NB4 (cell line): ENCODE measurements around the gene PLEKHF1.
A peak's percentile ranks its signal among the peaks of the same experiment; 100 is the strongest.

Experiments used
- DNase-seq: peaks from one replicate; pipeline ENCODE4 v3.0.0; 2010; ENCODE audit warnings: low read depth
- H3K4me3 ChIP-seq: one replicate; pipeline ENCODE4 v1.5.1; 2011; ENCODE audit warnings: mild to moderate bottlenecking, low read depth, low read length, moderate library complexity
- MAX ChIP-seq: IDR thresholded peaks from 2 replicates; pipeline ENCODE4 v1.6.1; 2011; ENCODE audit warnings: low read depth, low read length
- MYC ChIP-seq: IDR thresholded peaks from 2 replicates; pipeline ENCODE4 v1.6.1; 2011; ENCODE audit warnings: low read depth, low read length
- POLR2A ChIP-seq: IDR thresholded peaks from 2 replicates; pipeline ENCODE4 v1.6.1; 2011; ENCODE audit warnings: mild to moderate bottlenecking; ENCODE audit not compliant: insufficient read length; ENCODE audit errors: extremely low read depth
- TF ChIP-seq, protein P1 (sequence below): IDR thresholded peaks from one replicate; pipeline ENCODE4 v1.5.1; 2012; ENCODE audit warnings: low read depth, low read length

The PLEKHF1 gene

DNA sequence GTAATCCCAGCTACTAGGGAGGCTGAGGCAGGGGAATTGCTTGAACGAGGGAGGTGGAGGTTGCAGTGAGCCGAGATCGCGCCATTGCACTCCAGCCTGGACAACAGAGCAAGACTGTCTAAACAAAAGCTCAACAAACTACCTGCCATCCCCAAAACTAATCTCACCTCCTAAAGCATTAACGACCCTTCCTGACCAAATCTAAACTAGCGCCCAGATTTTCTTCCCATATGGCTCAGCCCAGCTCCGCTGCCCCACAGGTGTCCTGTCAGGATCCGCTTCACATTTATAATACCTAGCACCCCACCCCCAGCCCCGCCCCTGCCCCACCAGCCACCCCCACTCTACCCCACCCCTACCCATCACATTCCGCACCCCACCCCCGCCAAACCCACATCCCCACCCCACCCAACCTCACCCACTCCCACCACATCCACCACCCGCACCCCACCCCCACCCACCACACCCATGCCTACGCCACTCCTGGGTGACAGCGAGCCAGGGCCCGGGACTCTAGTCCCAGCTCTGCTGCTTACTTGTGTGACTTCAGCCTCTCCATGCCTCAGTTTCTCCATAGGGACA is 49.2 kb downstream of the PLEKHF1 start:
- TF ChIP-seq, protein P1, sequence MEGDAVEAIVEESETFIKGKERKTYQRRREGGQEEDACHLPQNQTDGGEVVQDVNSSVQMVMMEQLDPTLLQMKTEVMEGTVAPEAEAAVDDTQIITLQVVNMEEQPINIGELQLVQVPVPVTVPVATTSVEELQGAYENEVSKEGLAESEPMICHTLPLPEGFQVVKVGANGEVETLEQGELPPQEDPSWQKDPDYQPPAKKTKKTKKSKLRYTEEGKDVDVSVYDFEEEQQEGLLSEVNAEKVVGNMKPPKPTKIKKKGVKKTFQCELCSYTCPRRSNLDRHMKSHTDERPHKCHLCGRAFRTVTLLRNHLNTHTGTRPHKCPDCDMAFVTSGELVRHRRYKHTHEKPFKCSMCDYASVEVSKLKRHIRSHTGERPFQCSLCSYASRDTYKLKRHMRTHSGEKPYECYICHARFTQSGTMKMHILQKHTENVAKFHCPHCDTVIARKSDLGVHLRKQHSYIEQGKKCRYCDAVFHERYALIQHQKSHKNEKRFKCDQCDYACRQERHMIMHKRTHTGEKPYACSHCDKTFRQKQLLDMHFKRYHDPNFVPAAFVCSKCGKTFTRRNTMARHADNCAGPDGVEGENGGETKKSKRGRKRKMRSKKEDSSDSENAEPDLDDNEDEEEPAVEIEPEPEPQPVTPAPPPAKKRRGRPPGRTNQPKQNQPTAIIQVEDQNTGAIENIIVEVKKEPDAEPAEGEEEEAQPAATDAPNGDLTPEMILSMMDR: no peak
- no peak for TF ChIP-seq MYC
- no peak for TF ChIP-seq POLR2A
- no peak for TF ChIP-seq MAX
- peak; percentile 13 for DNase-seq
- H3K4me3 ChIP-seq: peak overlapping the region; percentile 70

DNA sequence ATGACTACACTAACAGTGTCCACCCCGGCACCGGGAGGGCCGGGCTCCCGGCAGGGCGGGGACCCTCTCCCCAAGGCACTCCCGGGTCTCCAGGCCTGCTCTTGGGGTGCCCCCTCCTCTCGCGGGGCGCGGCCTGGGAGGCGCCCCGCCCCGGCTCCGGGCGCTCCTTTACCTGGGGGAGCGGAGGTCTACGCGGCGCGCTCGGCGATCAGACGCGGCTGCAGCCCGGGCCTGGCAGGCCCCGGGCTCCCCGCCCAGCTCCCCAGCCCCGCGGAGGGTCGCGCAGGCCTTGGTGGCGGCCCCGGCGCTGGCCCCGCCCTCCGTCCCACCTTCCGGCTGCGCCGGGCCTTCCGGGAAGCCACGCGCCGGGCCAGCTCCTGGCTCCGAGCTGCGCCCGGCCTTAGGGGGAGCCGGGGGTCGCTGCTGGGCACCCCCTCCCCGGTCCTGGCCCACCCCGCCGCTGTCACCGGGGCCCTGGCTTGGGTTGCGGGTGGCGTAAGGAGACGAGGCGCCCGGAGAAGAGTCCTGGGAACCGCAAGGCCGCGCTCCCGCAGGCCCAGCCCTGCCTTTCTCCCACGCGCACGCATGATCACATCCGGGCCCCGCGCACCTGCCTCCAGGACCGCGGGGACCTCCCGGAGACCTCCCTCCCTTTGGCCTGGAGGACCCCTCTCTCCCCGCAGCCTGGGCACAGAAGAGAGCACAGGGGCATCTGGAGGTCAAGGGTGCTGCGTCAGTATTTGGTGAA is 49.9 kb downstream of the PLEKHF1 start, which contains the start of gene C19orf12:
C19orf12 (minus strand) TSS at position 309 of the 748 bp plus-strand sequence. CDS start 6,848 bp downstream, outside the sequence.
- peak within 1 kb of the TSS; percentile 75 for H3K4me3 ChIP-seq
- DNase-seq: peak; percentile 66
- TF ChIP-seq MAX (no peak; the same call in 1 of the 2 replicates), POLR2A (peak; percentile 61), MYC (peak; percentile 63; the same call in 1 of the 2 replicates)
- TF ChIP-seq, protein P1: no peak

- H3K4me3 ChIP-seq: peak overlapping the region; percentile 75
- peak; percentile 44 for DNase-seq
- TF ChIP-seq MAX (no peak), MYC (no peak), POLR2A (no peak)
- TF ChIP-seq, protein P1: no peak
These were observed 50.7 kb downstream of the PLEKHF1 start for GRCh38 chr19:29715701-29716581.

GRCh38 chr19:29717051-29717450 is 51.8 kb downstream of the PLEKHF1 start:
- no peak overlapping the region for H3K4me3 ChIP-seq
- no peak for TF ChIP-seq MYC
- TF ChIP-seq MAX: no peak
- TF ChIP-seq, protein P1: no peak
- TF ChIP-seq POLR2A: no peak
- DNase-seq: no peak

DNA sequence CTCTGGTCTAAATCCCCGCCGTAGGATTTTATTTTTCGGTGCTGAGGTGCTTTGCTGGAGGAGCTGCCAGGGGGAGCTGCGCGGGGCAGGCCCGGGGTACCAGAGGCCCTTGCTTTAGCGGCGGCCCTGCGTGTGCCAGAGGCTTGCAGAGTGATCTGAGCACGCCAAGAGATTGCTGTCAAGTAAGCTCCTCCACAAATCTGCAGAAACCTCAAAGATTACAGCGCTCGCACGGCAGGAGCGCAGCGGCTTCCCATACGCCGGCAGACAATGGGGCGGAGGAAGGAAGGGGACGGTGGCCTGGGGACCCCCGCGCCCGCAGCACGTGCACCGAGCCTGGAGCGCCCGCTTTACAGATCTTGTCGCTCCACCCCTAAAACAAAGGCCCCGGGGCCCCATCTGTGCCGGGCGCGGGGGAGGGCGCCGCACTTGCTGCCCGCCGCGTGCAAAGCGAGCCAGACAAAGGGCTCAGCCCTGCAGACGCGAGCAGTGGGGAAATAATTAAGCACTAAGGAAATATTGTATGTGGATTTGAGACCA is 58.9 kb downstream of the PLEKHF1 start:
- H3K4me3 ChIP-seq: no peak overlapping the region
- TF ChIP-seq MAX (peak; percentile 85), POLR2A (no peak), MYC (peak; percentile 70; the same call in 1 of the 2 replicates)
- TF ChIP-seq, protein P1: peak; percentile 3
- DNase-seq: peak; percentile 90
